BE2C (cell line): ENCODE results near the gene PRDM13. TPM values are rescaled to one million over a fixed set of nuclear protein-coding genes. Genes with fewer than 3 reads are reported as not detected.

Experiments used
- DNase-seq: peaks from one replicate; pipeline ENCODE4 v3.0.0-alpha.2; 2020
- H3K27me3 ChIP-seq: fragments of 250-450 bp; sonication (Bioruptor Pico); 2 replicates; pipeline ENCODE4 v1.5.1; 2020; ENCODE audit warnings: mild to moderate bottlenecking
- H3K36me3 ChIP-seq: fragments of 250-450 bp; sonication (Bioruptor Pico); 2 replicates; pipeline ENCODE4 v1.5.1; 2020; ENCODE audit warnings: mild to moderate bottlenecking
- H3K4me1 ChIP-seq: fragments of 250-450 bp; sonication (Bioruptor Pico); 2 replicates; pipeline ENCODE4 v1.5.1; 2020
- H3K4me3 ChIP-seq: 2 replicates; pipeline ENCODE4 v1.5.1; 2011; ENCODE audit warnings: low read depth, low read length
- H3K9me3 ChIP-seq: fragments of 250-450 bp; sonication (Bioruptor Pico); 2 replicates; pipeline ENCODE4 v1.5.1; 2020
- polyA plus RNA-seq: library from polyadenylated mRNA; unstranded; fragments of >200 nt; gene quantifications from one replicate; pipeline ENCODE4 v1.2.1, GENCODE V29; 2012; ENCODE audit warnings: low read depth, missing spikeins; ENCODE audit not compliant: insufficient read length, insufficient read depth
- TF ChIP-seq, protein P1 (sequence below): IDR thresholded peaks from 2 replicates; pipeline ENCODE4 v1.5.1; 2012; ENCODE audit warnings: mild to moderate bottlenecking, low read depth, low read length

Gene PRDM13
- not detected for polyA plus RNA-seq

DNA sequence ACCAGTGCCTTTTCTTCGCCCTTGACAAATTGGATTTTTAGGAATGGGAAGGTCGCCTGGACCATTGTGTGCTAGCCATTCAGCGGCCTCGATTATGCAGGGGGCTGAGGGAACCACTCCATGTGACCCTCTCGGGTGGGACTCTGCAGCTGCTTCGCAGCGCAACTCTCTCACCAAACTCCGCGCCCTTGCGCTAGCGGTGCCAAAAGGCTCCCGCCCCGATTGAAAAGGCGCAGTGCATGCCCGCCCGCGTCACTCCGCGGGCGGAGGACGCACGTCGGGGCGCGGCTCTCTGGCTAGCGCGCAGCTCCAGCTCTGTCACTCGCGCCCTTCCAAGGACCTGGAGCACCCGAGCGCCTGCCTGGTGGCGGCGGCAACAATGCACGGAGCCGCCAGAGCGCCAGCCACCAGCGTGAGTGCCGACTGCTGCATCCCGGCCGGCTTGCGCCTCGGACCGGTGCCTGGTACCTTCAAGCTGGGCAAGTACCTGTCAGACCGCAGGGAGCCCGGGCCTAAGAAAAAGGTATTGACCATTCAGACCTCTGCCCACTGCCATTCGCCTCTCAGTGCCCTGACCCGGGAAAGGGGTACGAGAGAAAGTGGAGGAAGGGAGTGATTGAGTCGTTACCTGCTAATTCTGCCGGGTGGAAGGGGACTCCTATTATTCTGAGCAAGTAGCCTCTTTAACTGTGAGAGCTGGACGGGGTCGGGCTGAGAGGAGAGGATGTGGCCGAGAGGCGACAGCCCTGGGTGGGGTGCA, at the start of gene PRDM13:
TSS of gene PRDM13 (plus strand) at position 178 of the 760 bp plus-strand sequence. CDS start at position 380, 202 bp downstream.
- Histone ChIP-seq H3K27me3 (peaks cover 100% of the 10 kb centered on the region), H3K9me3 (no peaks in the 10 kb centered on the region), H3K4me1 (no peaks in the 10 kb centered on the region), H3K4me3 (no peak within 1 kb of the TSS), H3K36me3 (no peaks in the 10 kb centered on the region)
- no peak for DNase-seq
- TF ChIP-seq, protein P1, sequence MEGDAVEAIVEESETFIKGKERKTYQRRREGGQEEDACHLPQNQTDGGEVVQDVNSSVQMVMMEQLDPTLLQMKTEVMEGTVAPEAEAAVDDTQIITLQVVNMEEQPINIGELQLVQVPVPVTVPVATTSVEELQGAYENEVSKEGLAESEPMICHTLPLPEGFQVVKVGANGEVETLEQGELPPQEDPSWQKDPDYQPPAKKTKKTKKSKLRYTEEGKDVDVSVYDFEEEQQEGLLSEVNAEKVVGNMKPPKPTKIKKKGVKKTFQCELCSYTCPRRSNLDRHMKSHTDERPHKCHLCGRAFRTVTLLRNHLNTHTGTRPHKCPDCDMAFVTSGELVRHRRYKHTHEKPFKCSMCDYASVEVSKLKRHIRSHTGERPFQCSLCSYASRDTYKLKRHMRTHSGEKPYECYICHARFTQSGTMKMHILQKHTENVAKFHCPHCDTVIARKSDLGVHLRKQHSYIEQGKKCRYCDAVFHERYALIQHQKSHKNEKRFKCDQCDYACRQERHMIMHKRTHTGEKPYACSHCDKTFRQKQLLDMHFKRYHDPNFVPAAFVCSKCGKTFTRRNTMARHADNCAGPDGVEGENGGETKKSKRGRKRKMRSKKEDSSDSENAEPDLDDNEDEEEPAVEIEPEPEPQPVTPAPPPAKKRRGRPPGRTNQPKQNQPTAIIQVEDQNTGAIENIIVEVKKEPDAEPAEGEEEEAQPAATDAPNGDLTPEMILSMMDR: no peak

- TF ChIP-seq, protein P1: no peak
- Histone ChIP-seq H3K36me3 (peaks cover 47% of the 10 kb centered on the region), H3K4me1 (0 out of 2 replicates have a peak, but pooled peaks cover 2% of the 10 kb centered on the region), H3K9me3 (no peaks in the 10 kb centered on the region), H3K27me3 (no peaks in the 10 kb centered on the region), H3K4me3 (no peak overlapping the region)
- DNase-seq: no peak
Observed at GRCh38 chr6:99559057-99559456, 47.6 kb upstream of the PRDM13 start.

GRCh38 chr6:99560668-99561067, 46.0 kb upstream of the PRDM13 start:
- Histone ChIP-seq H3K27me3 (no peaks in the 10 kb centered on the region), H3K4me1 (0 out of 2 replicates have a peak, but pooled peaks cover 2% of the 10 kb centered on the region), H3K4me3 (no peak overlapping the region), H3K36me3 (peaks cover 33% of the 10 kb centered on the region), H3K9me3 (no peaks in the 10 kb centered on the region)
- DNase-seq: no peak
- TF ChIP-seq, protein P1: no peak

GRCh38 chr6:99563056-99563723, 43.4 kb upstream of the PRDM13 start:
- TF ChIP-seq, protein P1: no peak
- no peaks in the 10 kb centered on the region for H3K9me3 ChIP-seq
- H3K4me1 ChIP-seq: peaks cover 5% of the 10 kb centered on the region
- H3K27me3 ChIP-seq: no peaks in the 10 kb centered on the region
- H3K4me3 ChIP-seq: no peak overlapping the region
- DNase-seq: no peak
- peaks cover 15% of the 10 kb centered on the region for H3K36me3 ChIP-seq

DNA sequence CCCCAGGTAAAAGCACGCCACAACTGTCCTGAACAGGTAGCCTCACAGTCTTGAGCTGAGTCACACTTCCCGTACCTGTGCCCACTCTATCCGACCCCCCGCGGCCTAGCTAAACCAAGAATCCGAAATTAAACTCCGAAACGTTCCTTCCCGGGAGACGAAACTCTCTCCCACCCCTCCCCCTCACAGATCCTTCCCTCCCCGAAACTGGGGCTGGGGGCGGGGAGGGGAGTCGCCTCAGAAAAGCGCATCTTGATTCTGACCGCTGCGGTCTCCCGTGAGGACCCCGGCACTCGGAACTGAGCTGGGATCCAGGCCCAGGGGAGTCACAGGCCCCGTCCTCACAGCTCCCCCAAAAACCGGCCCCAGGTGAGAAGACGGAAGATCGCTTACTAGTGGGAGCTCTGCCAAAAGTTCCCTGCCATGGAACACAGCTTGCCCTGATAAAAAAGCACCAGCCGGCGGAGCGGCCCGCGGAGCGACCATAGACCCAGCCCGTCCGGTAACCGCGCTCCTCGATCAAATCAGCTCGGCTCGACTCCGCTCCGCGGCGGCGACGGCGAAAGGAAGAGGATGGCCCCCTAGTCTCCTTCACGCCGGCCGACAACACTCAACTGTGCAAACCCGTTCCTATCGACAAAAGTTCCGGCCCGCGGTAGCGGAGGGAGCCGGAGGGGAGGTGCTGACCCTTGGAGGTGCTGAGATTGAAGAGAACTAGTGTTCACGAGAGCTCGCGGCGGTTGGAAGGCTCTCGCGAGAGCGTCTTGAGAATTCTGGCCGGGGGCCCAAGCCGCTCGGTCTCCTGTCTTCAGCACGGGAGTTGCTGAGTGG, 38.3 kb upstream of the PRDM13 start, which contains the start of gene CCNC:
TSS of gene CCNC (minus strand) at position 558 of the 831 bp plus-strand sequence. CDS start at position 425, 133 bp downstream.
- H3K9me3 ChIP-seq: no peaks in the 10 kb centered on the region
- TF ChIP-seq, protein P1: no peak
- no peaks in the 10 kb centered on the region for H3K27me3 ChIP-seq
- H3K36me3 ChIP-seq: peaks cover 4% of the 10 kb centered on the region; the same call in 1 of the 2 replicates
- DNase-seq: peak; percentile 95
- peak within 1 kb of the TSS; percentile 95 for H3K4me3 ChIP-seq
- H3K4me1 ChIP-seq: peaks cover 4% of the 10 kb centered on the region
